PC-3 (cell line): ENCODE data around the gene NEBL. TPM values are rescaled to one million over a fixed set of nuclear protein-coding genes. Genes with fewer than 3 reads are reported as not detected.

Experiments
- ATAC-seq: fragments of 200-7000 bp; cut with Tn5 transposase; 2 replicates; pipeline ENCODE4 v1.9.1; 2020; ENCODE audit warnings: mild to moderate bottlenecking, moderate library complexity
- BruUV-seq: library from RNA; stranded (reverse); fragments of 400-500 nt; replicated peaks from 2 replicates; lab custom pipeline; 2021; lab: Mats Ljungman, UMichigan
- CTCF ChIA-PET: fragments of 300-600 bp; sonication (Branson Sonifier 250); formaldehyde crosslinking; loops from one replicate; lab custom pipeline; 2022; ENCODE audit warnings: antibody characterized with exemption; lab: Charles Lee
- POLR2A ChIA-PET: fragments of 300-600 bp; sonication (Branson Sonifier 250); formaldehyde crosslinking; loops from one replicate; lab custom pipeline; 2022; ENCODE audit warnings: antibody characterized with exemption; ENCODE audit not compliant: unreplicated experiment; lab: Charles Lee
- DNase-seq: peaks from one replicate; pipeline ENCODE4 v3.0.0-alpha.2; 2015
- H2AFZ ChIP-seq: fragments of 300-600 bp; sonication (generic); 2 replicates; pipeline ENCODE4 v1.6.0; 2016; ENCODE audit warnings: antibody characterized with exemption, low read length
- H3F3A ChIP-seq: fragments of 300-600 bp; sonication (generic); one replicate; pipeline ENCODE4 v1.6.0; 2017; ENCODE audit warnings: antibody characterized with exemption, low read length, control low read depth, mild to moderate bottlenecking; ENCODE audit not compliant: unreplicated experiment
- H3K27ac ChIP-seq: fragments of 300-600 bp; sonication (generic); 2 replicates; pipeline ENCODE4 v1.5.1; 2016; ENCODE audit warnings: mild to moderate bottlenecking, low read length
- H3K27me3 ChIP-seq: fragments of 300-600 bp; sonication (generic); 2 replicates; pipeline ENCODE4 v1.6.1; 2016; ENCODE audit warnings: low read length, mixed read lengths
- H3K36me3 ChIP-seq: fragments of 300-600 bp; sonication (generic); 2 replicates; pipeline ENCODE4 v1.6.1; 2016; ENCODE audit warnings: low read depth, mixed run types, low read length, mixed read lengths
- H3K4me1 ChIP-seq: fragments of 300-600 bp; sonication (generic); 2 replicates; pipeline ENCODE4 v1.5.1; 2016; ENCODE audit warnings: low read length; ENCODE audit not compliant: insufficient read depth
- H3K4me2 ChIP-seq: fragments of 300-600 bp; sonication (generic); 2 replicates; pipeline ENCODE4 v1.6.0; 2016; ENCODE audit warnings: low read length
- H3K4me3 ChIP-seq: fragments of 300-600 bp; sonication (generic); 2 replicates; pipeline ENCODE4 v1.5.1; 2016; ENCODE audit warnings: mild to moderate bottlenecking, low read length, mixed read lengths
- H3K79me2 ChIP-seq: fragments of 300-600 bp; sonication (generic); 2 replicates; pipeline ENCODE4 v1.6.1; 2017; ENCODE audit warnings: low read length, mixed read lengths
- H3K9ac ChIP-seq: fragments of 300-600 bp; sonication (generic); 2 replicates; pipeline ENCODE4 v1.6.0; 2016; ENCODE audit warnings: mild to moderate bottlenecking, low read length
- H3K9me2 ChIP-seq: fragments of 300-600 bp; sonication (generic); replicated peaks from 2 replicates; pipeline ENCODE4 v1.6.1; 2016; ENCODE audit warnings: mixed run types, low read length, mixed read lengths
- H3K9me3 ChIP-seq: fragments of 300-600 bp; sonication (generic); 2 replicates; pipeline ENCODE4 v1.6.1; 2016; ENCODE audit warnings: low read length, mixed read lengths
- H4K20me1 ChIP-seq: fragments of 300-600 bp; sonication (generic); 2 replicates; pipeline ENCODE4 v1.6.1; 2016; ENCODE audit warnings: low read length, mixed read lengths
- CTCF ChIP-seq: fragments of 300-600 bp; sonication (generic); conservative IDR thresholded peaks from 2 replicates; pipeline ENCODE4 v1.5.1; 2017; ENCODE audit warnings: antibody characterized with exemption, low read depth, mild to moderate bottlenecking, low read length
- EZH2 ChIP-seq: fragments of 300-600 bp; sonication (generic); IDR thresholded peaks from one replicate; pipeline ENCODE4 v1.6.1; 2017; ENCODE audit warnings: antibody characterized with exemption, mild to moderate bottlenecking, low read length; ENCODE audit not compliant: unreplicated experiment
- EZH2phosphoT487 ChIP-seq: fragments of 300-600 bp; sonication (generic); IDR thresholded peaks from 2 replicates; pipeline ENCODE4 v1.6.1; 2018; ENCODE audit warnings: mild to moderate bottlenecking, antibody characterized with exemption, low read length, borderline replicate concordance
- intact Hi-C: fragments of 100-400 bp; cut with micrococcal nuclease; formaldehyde crosslinking; loops from 2 replicates; pipeline ENCODE4 v1.9.0; 2023
- total RNA-seq: library from RNA; depleted of rRNA; stranded (reverse); fragments of >200 nt; gene quantifications from 2 replicates; pipeline ENCODE4 v1.2.3, GENCODE V29; 2014

NEBL gene
- total RNA-seq, 1 experiment from 2014 or later = 14.7 TPM

- TF ChIP-seq EZH2phosphoT487 = no peak
- Histone ChIP-seq H3K36me3 (no peaks in the 10 kb centered on the region), H3K27me3 (no peaks in the 10 kb centered on the region), H3K4me2 (no peak overlapping the region), H3K79me2 (no peaks in the 10 kb centered on the region), H3K4me3 (no peak overlapping the region), H2AFZ (no peak overlapping the region), H3K4me1 (no peaks in the 10 kb centered on the region), H3K9me2 (no peaks in the 10 kb centered on the region), H3K9ac (no peak overlapping the region), H3K27ac (no peak overlapping the region), H3K9me3 (no peaks in the 10 kb centered on the region), H4K20me1 (no peaks in the 10 kb centered on the region), H3F3A (no peaks in the 10 kb centered on the region)
- DNase-seq (no peak), ATAC-seq (no peak)
- POLR2A ChIA-PET = no interaction called here
- CTCF ChIA-PET = no interaction called here
- BruUV-seq = no TSS peak
- intact Hi-C loops = no loop called here
Observed at GRCh38 chr10:20908391-20908790, 11.3 kb upstream of the NEBL start.

GRCh38 chr10:20903635-20904390 lies 6.7 kb upstream of the NEBL start:
- no peak overlapping the region for H2AFZ ChIP-seq
- no peaks in the 10 kb centered on the region for H3K36me3 ChIP-seq
- intact Hi-C loops = no loop called here
- H3K9ac ChIP-seq = no peak overlapping the region
- no peaks in the 10 kb centered on the region for H3K79me2 ChIP-seq
- DNase-seq = no peak
- no peaks in the 10 kb centered on the region for H3F3A ChIP-seq
- H3K27ac ChIP-seq = no peak overlapping the region
- H3K9me3 ChIP-seq = no peaks in the 10 kb centered on the region
- H3K4me1 ChIP-seq = 0 out of 2 replicates have a peak, but pooled peaks cover 5% of the 10 kb centered on the region
- BruUV-seq = no TSS peak
- POLR2A ChIA-PET = no interaction called here
- no peaks in the 10 kb centered on the region for H3K27me3 ChIP-seq
- ATAC-seq = no peak
- no peaks in the 10 kb centered on the region for H3K9me2 ChIP-seq
- CTCF ChIA-PET = no interaction called here
- H3K4me2 ChIP-seq = no peak overlapping the region
- no peak for TF ChIP-seq EZH2
- TF ChIP-seq EZH2phosphoT487 = no peak
- no peak for TF ChIP-seq CTCF
- no peaks in the 10 kb centered on the region for H4K20me1 ChIP-seq
- no peak overlapping the region for H3K4me3 ChIP-seq

- H3K4me1 ChIP-seq = 0 out of 2 replicates have a peak, but pooled peaks cover 5% of the 10 kb centered on the region
- no peak overlapping the region for H3K27ac ChIP-seq
- no peak overlapping the region for H3K9ac ChIP-seq
- no peak overlapping the region for H2AFZ ChIP-seq
- no peak overlapping the region for H3K4me2 ChIP-seq
- no peak overlapping the region for H3K4me3 ChIP-seq
- no peaks in the 10 kb centered on the region for H3F3A ChIP-seq
- no peak for ATAC-seq
- no peaks in the 10 kb centered on the region for H4K20me1 ChIP-seq
- POLR2A ChIA-PET = no interaction called here
- CTCF ChIA-PET = no interaction called here
- TF ChIP-seq EZH2phosphoT487 (no peak), CTCF (no peak), EZH2 (no peak)
- no peaks in the 10 kb centered on the region for H3K36me3 ChIP-seq
- DNase-seq = no peak
- intact Hi-C loops = no loop called here
- no peaks in the 10 kb centered on the region for H3K9me2 ChIP-seq
- H3K27me3 ChIP-seq = no peaks in the 10 kb centered on the region
- H3K79me2 ChIP-seq = no peaks in the 10 kb centered on the region
- no peaks in the 10 kb centered on the region for H3K9me3 ChIP-seq
- BruUV-seq = no TSS peak
Observed at GRCh38 chr10:20901110-20901509, 4.0 kb upstream of the NEBL start.
